IPS-NIHi11 (cell line): ENCODE measurements around the gene SERPINH1.

Experiments used
- DNase-seq: peaks from one replicate; pipeline ENCODE4 v3.0.0; 2012; ENCODE audit warnings: mixed read lengths, low spot score

The SERPINH1 gene

GRCh38 chr11:75555079-75555811 lies 6.8 kb upstream of the SERPINH1 start:
- no peak for DNase-seq

- DNase-seq: no peak
Observed at GRCh38 chr11:75556275-75556674, 5.8 kb upstream of the SERPINH1 start.

- DNase-seq: no peak
Observed at GRCh38 chr11:75557666-75558494, 4.2 kb upstream of the SERPINH1 start.

- no peak for DNase-seq
Observed at GRCh38 chr11:75558939-75559843, 2.9 kb upstream of the SERPINH1 start.

- DNase-seq: no peak
Observed at GRCh38 chr11:75560644-75561043, 1.4 kb upstream of the SERPINH1 start.

- DNase-seq: no peak
Observed at GRCh38 chr11:75561426-75562047, 516 bp upstream of the SERPINH1 start.

- DNase-seq: peak; percentile 67
Observed at GRCh38 chr11:75562836-75563484, 907 bp downstream of the SERPINH1 start.

GRCh38 chr11:75563501-75563977 lies 1.5 kb downstream of the SERPINH1 start:
- no peak for DNase-seq

- DNase-seq: peak; percentile 70
Observed at GRCh38 chr11:75563978-75564552, 2.0 kb downstream of the SERPINH1 start.

- no peak for DNase-seq
Observed at GRCh38 chr11:75565221-75565814, 3.3 kb downstream of the SERPINH1 start.

- no peak for DNase-seq
Observed at GRCh38 chr11:75565916-75566762, 4.1 kb downstream of the SERPINH1 start.

- no peak for DNase-seq
Observed at GRCh38 chr11:75566763-75567279, 4.8 kb downstream of the SERPINH1 start.

GRCh38 chr11:75567971-75568370 lies 5.9 kb downstream of the SERPINH1 start:
- DNase-seq: no peak

GRCh38 chr11:75568616-75569219 lies 6.7 kb downstream of the SERPINH1 start:
- DNase-seq: no peak

- DNase-seq: no peak
Observed at GRCh38 chr11:75570559-75571139, 8.6 kb downstream of the SERPINH1 start.

GRCh38 chr11:75571625-75572024 lies 9.6 kb downstream of the SERPINH1 start:
- DNase-seq: no peak

GRCh38 chr11:75572744-75573143 lies 10.7 kb downstream of the SERPINH1 start:
- DNase-seq: no peak
